GM19438 (cell line): ENCODE measurements around the gene OR10J1.
"Not testable (repeated sequence)": the region's sequence is repeated elsewhere in the genome, so short reads cannot be mapped to it uniquely, and the experiment has no call there.

ENCODE experiments used
- ATAC-seq: cut with Tn5 transposase; IDR thresholded peaks from one replicate; pipeline ENCODE4 v1.9.1; 2021; ENCODE audit warnings: low read depth; ENCODE audit not compliant: unreplicated experiment

The OR10J1 gene, protein sequence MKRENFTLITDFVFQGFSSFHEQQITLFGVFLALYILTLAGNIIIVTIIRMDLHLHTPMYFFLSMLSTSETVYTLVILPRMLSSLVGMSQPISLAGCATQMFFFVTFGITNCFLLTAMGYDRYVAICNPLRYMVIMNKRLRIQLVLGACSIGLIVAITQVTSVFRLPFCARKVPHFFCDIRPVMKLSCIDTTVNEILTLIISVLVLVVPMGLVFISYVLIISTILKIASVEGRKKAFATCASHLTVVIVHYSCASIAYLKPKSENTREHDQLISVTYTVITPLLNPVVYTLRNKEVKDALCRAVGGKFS

DNA sequence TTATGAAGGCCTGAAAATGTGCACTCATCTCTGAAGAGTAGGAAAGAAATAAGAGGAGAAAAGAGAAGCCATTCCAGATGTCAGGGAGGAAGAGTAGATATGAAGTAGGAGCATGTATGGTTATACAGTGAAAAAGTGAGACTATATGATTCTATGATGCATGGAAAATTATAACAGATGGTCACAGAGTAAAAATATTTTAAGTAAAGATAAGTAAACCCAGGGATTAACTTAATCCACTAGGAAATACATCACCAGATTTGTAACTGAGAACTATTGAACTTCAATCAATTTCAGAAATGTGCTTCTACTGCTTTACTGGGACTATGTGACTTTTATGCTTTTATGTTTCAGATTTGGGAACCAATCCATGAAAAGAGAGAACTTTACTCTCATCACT is at the start of gene OR10J1:
Gene OR10J1, plus strand, starts transcription at position 301 of the 400 bp plus-strand sequence. Its CDS starts 70 bp downstream, at position 371.
- ATAC-seq, result no peak

DNA sequence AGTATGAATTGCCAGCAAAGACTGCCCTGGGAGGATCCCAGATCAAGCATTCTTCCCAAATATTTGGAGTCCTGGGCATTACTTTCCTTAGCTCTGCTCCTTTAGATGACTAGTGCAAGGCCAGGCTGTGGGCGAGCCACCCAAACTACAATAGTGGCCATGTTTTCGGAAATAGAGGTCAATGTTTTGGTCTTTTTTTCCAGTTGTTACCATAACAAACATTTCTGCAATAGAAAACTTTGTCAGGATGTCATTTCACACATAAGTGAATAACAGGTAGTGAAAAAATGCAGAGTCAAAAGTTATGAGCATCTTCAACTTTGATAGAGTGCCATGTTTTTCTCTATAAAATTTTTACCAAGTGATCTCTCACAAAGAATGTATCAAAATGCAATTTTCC is 32.7 kb upstream of the OR10J1 start:
- ATAC-seq, result no peak

DNA sequence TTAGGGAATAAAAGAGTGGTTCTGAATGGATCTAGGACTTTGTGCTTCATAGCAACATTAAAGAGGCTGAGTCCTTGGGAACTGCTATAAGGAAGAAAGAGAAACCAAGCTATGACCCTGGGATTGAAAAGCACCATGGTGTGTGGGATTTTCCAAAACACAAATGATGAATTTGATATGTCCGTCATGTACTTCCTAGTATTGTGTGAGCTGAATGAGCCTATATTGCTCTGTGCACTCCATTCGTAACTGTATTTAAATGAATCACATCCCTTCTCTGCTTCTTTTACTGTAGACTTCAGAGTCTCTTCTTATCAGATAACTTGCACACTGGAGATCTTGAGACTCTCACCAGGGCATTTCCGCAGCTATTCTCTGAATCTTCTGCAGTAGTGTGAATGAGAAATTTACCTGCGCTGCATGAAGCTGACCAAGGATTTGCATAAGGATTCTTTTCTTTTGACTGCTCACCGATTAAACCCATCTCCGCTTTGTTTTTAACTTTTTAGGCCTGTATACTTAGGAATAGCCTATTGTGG is 30.6 kb upstream of the OR10J1 start:
- ATAC-seq, result no peak

DNA sequence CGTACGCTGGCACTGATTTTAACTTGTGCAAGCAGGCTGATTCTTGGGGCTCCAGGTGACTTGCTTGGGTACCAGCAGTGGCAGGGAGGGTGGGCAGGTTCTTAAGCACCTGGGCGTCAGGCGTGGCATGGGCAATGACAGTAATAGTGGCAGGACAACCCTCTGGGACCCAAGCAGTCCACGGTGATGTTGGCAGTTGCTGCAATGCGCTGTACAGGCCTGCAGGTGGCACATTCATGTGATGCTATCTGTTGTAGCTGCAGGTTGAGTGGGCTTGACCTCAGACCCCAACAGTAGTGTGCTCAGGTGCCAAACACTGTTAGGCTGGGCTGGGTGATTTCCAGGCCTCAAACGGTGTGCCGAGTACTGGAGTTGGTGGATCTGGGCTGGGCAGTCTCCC is 17.7 kb upstream of the OR10J1 start:
- no peak for ATAC-seq

DNA sequence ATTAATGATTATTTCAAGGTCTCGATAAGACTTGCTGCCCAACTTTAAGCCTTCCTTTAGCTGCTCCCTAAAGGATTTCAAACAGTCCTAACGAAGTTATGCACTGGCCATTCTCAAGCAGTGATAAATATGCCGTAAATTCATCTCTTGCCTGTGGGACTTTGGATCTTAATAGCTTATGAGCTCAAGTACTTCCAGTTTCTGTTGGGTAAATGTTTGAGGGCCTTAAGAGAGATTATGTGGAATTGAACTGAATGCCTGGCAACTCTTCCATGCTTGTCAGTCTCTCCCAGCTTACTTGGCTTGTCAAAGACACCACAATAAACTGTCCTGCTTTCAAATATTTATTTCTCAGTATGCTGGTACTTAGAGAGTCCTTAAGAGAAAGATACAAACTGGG is 11.0 kb upstream of the OR10J1 start:
- no peak for ATAC-seq

DNA sequence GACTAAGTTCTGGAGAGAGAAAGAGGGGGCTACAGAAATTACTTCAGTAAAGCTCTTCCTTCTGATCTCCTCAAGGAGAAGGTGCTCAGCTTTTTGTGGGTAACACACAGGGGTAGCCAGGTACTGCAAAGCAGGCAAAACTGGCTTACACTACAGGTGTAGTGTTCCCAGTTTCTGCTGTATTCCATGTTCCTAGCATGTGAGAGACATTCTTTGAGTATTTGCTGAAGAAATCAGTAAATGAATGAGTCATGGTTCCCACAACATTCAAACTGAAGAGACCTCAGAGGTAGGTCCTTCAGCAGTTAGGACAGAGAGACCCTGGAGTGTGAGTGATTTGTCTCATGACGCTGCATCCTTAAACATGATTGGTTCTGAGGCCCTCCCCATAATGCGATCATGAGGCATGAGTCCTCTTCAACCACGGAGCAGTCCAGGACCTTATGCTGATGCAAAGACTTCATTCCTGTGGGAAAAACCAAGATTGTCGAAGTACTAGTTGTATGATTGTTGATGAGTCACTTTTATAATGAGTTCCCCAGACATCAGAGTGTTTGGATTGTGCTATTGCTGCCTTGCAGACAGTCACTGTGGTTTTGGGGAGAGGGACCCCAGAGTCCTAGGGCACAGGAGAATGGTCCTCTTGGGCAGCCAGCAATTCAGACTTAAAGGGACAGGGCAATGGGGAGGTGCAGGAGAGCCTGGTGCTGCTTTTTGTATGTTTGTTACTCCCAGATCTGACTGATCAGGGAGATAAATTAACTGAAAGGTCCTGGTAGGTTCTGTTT is 10.3 kb upstream of the OR10J1 start:
- no peak for ATAC-seq

DNA sequence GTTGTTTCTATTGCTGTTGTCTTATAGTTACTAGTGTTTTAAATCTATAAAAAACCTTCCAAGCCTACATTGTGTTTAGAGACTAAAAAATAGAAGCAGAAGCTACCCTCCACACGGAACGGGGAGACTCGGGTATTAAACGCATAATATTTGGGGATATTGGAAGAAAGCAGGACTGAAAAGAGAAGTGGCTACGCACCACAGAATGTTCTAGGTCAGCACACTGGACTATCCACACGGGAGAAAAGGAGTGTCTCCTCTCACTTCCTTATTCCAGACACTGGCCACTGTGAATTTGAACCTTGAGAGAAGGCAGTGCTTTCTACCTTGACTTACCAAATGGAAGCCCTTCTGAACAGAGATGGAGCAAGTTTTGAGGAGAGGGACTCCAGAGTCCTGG is 8.5 kb upstream of the OR10J1 start:
- no peak for ATAC-seq

DNA sequence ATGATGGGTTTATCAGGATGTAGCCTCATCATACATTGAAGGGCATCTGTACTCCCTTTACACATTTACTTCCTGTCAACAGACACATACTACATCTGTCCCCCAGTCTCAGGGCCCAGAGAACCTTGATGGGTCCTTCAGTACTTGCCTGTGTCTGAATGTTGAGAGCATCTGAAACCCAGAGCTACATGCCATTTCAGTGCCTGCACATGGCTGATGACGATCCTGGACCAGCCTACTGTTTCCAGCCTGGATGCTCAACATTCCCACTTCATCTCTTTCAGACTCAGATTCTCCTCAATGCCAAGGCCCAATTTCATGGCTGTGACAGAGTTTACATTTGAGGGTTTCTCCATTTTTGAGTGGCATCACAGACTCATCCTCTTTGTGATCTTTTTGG is 7.6 kb upstream of the OR10J1 start, which contains the start of gene OR10J4:
Gene OR10J4, plus strand, starts transcription at position 301 of the 400 bp plus-strand sequence.
- ATAC-seq, result no peak

DNA sequence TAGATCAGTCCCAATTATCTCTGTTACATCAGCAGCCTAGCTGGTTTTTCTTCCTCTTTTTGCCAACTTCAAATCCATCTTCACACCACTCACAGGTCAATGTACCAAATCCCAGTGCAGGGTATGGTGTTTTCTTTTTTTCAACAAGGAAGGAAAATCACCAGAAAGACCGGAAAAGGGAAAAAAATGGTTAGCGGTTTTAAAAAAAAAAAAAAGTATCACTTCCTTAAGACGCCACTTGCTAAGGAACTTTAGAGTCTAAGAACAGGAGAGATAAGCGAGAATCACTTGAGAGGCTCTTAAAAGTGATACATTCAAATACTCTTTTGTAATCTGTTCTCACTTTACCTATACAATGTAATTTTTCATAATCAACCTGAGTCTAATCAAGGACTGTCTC is 3.1 kb upstream of the OR10J1 start:
- no peak for ATAC-seq

DNA sequence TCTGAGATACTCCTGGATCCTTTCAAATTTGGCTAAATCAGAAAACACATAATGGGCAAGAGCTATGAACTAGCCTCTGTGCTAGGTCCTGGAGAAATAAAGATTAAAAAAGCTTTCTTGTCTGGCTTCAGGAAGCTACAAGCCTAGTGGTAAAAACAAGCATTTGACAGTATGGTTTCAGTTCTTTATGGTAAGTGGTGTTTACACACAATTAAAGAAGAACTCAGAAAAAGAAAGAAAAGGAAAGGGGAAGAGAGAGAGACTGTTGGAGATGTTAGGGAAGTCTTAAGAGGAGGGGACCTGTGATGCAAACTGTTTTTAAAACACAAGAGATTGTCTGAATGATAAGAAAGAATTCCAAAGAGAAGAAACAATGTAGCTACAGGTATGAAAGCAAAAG is 1.8 kb downstream of the OR10J1 start:
- no peak for ATAC-seq

DNA sequence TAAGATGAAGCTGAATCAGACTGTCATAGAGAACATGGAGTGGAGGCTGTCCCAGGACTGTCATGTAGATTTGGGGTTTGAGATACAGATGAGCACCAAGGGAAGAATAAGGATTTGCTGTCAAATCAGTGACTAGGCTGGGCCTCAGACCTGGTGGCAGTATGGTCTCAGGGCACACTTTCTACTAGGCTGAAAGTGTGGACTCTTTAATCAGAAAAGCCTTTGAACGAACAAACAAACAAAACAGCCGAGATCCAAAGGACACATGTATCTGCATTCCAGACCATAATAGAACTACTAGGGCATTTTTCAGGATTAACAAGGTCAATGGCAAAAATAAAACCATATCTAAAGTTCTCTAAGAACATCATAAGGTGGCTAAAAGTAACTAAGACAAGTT is 2.9 kb downstream of the OR10J1 start:
- ATAC-seq, result no peak

DNA sequence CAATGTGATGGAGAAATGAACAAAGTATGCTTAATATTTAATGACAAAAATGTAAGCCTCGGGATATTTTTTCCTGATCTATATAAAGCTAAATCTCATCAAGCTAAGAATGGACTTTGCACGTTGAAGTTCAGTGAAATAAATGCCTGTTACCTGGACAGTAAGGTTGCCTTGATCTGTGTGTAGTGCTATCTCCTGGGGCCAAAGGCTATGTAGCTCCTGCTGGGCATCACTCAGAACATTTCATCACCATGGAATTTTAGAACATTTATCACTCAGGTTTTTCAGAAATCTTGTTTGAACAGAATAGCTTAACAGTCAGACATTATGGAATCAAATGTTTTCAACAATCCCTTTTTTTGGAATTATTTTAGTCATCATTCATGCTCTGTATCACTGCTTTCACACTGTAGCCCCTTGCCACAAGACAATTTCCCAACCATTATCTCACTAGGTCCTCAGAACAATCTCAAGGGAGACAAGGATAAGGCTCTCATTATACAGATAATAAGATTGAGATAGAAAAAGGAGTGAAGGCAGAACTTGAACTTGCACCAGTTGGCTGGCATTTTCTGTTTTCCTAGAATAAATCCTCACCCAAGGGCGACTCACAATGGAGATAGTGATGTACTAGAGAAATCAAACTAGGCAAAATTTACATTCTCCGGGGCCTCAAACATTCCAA is 3.7 kb downstream of the OR10J1 start:
- ATAC-seq, result no peak

DNA sequence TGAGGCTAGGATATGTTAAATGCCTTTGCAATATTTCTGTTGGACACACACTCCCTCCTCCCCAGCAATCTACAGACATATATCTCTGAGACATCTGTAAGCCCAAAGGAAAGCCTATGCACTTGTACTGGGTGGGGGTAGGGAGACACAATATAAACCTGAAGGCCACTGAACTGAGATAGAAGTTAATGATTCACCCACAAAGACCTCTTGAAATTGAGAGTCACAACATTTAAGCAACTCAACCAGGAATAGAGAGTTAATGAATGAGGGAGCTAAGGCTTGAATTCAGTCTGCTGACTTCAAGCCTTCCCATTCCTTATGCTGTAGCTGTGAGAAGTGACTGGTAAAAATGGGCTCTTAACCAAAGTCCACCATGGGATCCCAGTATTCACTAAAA is 5.0 kb downstream of the OR10J1 start:
- peak; percentile 82 for ATAC-seq

DNA sequence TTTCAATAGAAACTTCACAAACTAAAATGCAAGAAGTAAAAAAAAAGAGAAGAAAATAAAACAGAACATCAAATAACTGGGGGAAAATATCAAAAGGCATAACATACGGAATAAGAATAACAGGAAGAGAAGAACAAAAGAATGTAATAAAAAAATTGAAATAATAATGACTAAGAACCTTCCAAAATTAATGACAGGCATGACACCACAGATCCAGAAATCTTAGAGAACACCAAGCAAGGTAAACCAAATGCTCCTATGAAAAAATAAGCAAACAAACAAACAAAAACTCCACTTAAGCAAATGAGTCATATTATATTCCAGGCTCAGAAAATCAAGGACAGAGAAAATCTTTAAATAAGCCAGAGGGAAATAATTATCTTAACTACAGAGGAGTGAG is 8.7 kb downstream of the OR10J1 start:
- no peak for ATAC-seq

DNA sequence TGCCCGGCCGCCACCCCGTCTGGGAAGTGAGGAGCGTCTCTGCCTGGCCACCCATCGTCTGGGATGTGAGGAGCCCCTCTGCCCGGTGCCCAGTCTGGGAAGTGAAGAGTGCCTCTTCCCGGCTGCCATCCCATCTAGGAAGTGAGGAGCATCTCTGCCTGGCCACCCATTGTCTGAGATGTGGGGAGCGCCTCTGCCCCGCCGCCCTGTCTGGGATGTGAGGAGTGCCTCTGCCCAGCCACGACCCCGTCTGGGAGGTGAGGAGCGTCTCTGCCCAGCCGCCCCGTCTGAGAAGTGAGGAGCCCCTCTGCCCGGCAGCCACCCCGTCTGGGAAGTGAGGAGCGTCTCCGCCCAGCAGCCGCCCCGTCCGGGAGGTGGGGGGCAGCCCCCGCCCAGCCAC is 10.1 kb downstream of the OR10J1 start:
- ATAC-seq, result not testable (repeated sequence)

DNA sequence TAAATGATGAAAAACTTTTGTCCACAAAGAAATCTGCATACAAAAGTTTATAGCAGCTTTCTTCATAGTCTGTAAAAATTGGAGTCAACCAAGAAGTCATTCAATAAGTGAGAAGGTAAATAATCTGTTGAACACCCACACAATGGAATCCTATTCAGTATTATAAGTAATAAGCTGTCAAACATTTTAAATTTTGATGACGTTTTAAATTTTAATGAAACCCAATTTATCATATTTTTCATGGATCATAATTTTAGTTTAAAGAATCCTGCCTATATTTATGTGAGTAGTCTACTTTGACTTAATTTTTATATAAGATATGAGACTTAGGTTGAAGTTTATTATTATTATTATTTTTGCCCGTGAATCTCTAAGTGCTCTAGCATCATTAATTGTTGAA is 20.0 kb downstream of the OR10J1 start:
- ATAC-seq, result no peak

DNA sequence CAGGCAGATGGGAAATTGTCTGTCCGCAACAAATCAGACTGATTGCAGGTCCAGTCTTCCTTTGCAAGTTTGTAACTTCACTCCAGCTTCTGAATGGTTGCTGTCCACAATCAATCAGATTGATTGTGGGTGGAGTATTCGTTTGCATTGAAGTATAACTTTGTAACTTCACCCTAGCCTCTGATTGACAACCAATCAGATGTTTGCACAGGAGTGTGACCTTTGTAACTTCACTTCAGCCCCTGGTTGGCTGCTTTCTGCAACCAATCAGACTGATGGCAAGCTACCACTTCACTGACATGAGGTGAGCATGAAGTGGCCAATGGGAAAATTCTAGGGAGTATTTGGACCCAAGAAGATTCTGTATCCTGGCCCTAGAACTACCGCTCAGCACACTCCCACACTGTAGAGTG is 25.7 kb downstream of the OR10J1 start:
- no peak for ATAC-seq

DNA sequence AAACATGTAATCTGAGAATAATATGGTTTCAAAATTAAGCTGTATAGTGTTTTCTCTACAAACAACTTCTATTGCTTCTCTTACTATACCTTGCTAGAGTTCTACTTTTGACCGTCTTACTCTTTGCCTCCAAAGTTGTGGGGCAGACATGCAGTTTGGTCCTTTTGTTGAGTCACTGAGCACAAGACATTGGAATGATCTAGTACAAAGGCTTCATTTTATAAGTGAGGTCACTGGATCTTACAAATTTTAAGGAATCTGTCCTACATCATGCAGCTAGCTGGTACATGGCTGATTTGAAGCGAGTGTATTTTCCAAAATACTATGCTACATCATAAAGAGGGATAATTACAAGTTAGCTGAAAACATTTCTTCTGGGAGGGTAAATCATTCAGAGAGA is 28.8 kb downstream of the OR10J1 start:
- no peak for ATAC-seq

DNA sequence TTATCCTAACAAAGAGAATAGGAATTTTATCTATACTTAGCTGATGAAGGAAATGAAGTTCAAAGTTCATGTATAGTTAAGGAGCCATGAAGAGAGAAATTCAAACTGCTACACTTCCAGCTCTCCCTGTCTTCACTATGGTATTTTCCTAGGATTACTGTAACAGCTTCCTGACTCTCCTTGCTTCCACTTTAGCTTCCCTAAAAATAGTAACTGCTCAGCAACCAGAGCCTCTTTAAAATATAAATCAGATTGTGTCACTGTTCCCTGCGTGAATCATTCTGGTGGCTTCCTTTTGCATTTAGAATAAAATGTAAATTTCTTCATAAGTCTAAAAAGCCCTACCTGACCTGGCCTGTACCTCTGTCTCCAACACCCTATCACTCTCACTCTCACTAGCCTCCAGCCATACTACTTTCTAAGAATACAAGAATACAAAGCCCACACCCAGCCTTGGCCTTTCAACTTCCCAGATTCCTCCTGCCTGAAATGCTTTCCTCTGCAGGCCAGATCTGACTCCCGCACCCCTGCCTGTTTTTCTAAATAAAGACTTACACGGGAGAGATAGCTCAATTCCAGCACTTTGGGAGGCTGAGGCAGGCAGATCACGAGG is 30.5 kb downstream of the OR10J1 start:
- no peak for ATAC-seq

DNA sequence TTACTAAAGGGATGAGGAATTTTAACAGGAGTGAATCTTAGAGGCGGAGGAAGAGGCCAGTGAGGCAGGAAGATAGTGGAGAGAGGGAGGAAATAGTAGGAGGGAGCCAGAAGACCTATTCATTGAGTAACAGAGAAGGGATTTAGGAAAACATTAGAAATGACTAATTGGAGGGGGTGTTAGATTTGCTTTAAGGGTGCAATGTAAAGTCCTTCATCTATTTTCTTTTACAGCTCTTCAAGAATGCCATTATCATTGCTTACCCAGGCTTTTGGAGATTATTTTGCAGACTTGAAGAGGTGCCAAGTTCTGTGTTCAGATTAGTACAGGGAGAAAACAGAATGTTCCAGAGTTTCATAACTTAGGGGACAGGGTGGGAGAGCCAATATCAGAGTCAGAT is 33.8 kb downstream of the OR10J1 start:
- ATAC-seq, result no peak

DNA sequence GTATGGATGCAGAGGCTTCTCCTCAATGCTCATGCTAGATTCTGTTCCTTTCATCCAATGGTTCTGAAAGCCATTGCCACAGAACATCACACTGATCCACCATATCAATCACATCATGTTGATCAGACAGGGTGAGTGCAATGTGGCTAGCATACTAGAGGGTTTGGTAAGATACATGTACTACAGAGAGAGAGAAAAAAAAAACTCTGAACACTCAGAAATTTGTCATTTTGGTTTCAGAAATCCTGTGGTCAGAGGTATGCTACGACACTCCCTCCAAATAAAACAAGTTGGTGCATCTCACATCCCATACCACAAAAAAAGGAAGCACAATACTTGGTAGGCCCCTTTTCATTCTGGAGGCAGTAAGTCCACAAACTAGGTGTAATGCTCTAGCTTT is 35.4 kb downstream of the OR10J1 start:
- no peak for ATAC-seq
